HepG2 (cell line): ENCODE measurements around the gene SBSN. TPM values are rescaled to one million over a fixed set of nuclear protein-coding genes. Genes with fewer than 3 reads are reported as not detected.

Source experiments
- ATAC-seq: fragments of 200-7000 bp; cut with Tn5 transposase; 3 replicates; pipeline ENCODE4 v1.9.1; 2020; ENCODE audit warnings: mild to moderate bottlenecking, moderate library complexity
- BruUV-seq: library from RNA; stranded (reverse); fragments of 400-500 nt; replicated peaks from 2 replicates; lab custom pipeline; 2021; lab: Mats Ljungman, UMichigan
- CTCF ChIA-PET: fragments of 300-600 bp; formaldehyde crosslinking; extraction: SDS; loops from one replicate; lab custom pipeline; 2021; ENCODE audit warnings: low total read pairs, inconsistent platforms, low intra/inter-chr PET ratio; lab: Yijun Ruan, JAX
- POLR2A ChIA-PET: fragments of 350-600 bp; sonication (Branson Sonifier 250); formaldehyde crosslinking; loops from one replicate; lab custom pipeline; 2020; ENCODE audit warnings: antibody characterized with exemption, inconsistent platforms; lab: Yijun Ruan, JAX
- DNase-seq: peaks from one replicate; pipeline ENCODE4 v3.0.0-alpha.2; 2015; ENCODE audit warnings: low spot score
- FAIRE-seq: peaks from 3 replicates; lab custom pipeline; 2011; peaks lifted over from hg19 to GRCh38; lab: Jason Lieb, UNC
- H2AFZ ChIP-seq: one replicate; pipeline ENCODE4 v1.6.1; 2011; ENCODE audit warnings: low read length, inconsistent platforms
- H3K27ac ChIP-seq: fragments of 300-600 bp; 3 replicates; pipeline ENCODE4 v1.8.0; 2011; ENCODE audit warnings: mixed run types, mild to moderate bottlenecking, mixed read lengths, low read length, inconsistent platforms; ENCODE audit not compliant: insufficient read depth; ENCODE audit errors: extremely low read length
- H3K27me3 ChIP-seq, 2 experiments: fragments of 200-600 bp in 1 of 2; 2 replicates in 1 of 2; 3 replicates in 1 of 2; pipeline versions ENCODE4 v1.6.0 to v1.8.0; 2011; ENCODE audit warnings: low read length in 2 of 2, mild to moderate bottlenecking in 2 of 2, moderate library complexity in 2 of 2, inconsistent platforms in 1 of 2; ENCODE audit not compliant: insufficient read depth in 2 of 2, control insufficient read depth in 1 of 2
- H3K36me3 ChIP-seq, 2 experiments: fragments of 200-600 bp in 1 of 2; replicated peaks in 1 of 2; 2 replicates in 1 of 2; 3 replicates in 1 of 2; pipeline versions ENCODE4 v1.5.1 to v1.8.0; 2011; ENCODE audit warnings: low read length in 2 of 2, inconsistent platforms in 1 of 2; ENCODE audit not compliant: insufficient read depth in 2 of 2, control insufficient read depth in 1 of 2
- H3K4me1 ChIP-seq: 2 replicates; pipeline ENCODE4 v1.5.1; 2012; ENCODE audit warnings: low read length, inconsistent platforms; ENCODE audit not compliant: insufficient read depth
- H3K4me2 ChIP-seq: 2 replicates; pipeline ENCODE4 v1.6.0; 2011; ENCODE audit warnings: low read depth, low read length, inconsistent platforms
- H3K4me3 ChIP-seq, 3 experiments: fragments of 200-600 bp in 1 of 3; sonication (generic), shearing (Covaris generic) in 1 of 3; replicated peaks in 1 of 3; 2 replicates each; pipeline ENCODE4 v1.5.1; 2011 to 2016; ENCODE audit warnings: low read length in 3 of 3, inconsistent platforms in 2 of 3, low read depth in 2 of 3, mild to moderate bottlenecking in 2 of 3, control low read depth in 1 of 3, mixed read lengths in 1 of 3; ENCODE audit not compliant: insufficient read depth in 1 of 3
- H3K79me2 ChIP-seq: one replicate; pipeline ENCODE4 v1.6.1; 2011; ENCODE audit warnings: low read length, inconsistent platforms; ENCODE audit not compliant: insufficient read depth
- H3K9ac ChIP-seq: 2 replicates; pipeline ENCODE4 v1.6.0; 2011; ENCODE audit warnings: mild to moderate bottlenecking, low read depth, low read length, inconsistent platforms; ENCODE audit not compliant: insufficient read depth
- H3K9me3 ChIP-seq: 2 replicates; pipeline ENCODE4 v1.5.1; 2012; ENCODE audit warnings: mild to moderate bottlenecking, low read length
- H4K20me1 ChIP-seq: 2 replicates; pipeline ENCODE4 v1.6.0; 2011; ENCODE audit warnings: inconsistent platforms, mild to moderate bottlenecking, low read length, moderate library complexity; ENCODE audit not compliant: insufficient read depth
- GMEB2 ChIP-seq: IDR thresholded peaks from 2 replicates; pipeline ENCODE4 v1.6.1; 2016; ENCODE audit warnings: missing biosample characterization, missing genetic modification reagents, low read depth
- HOXD1 ChIP-seq: sonication (generic); formaldehyde crosslinking; IDR thresholded peaks from 2 replicates; pipeline ENCODE4 v1.5.0; 2020; ENCODE audit warnings: missing genetic modification reagents
- ISL2 ChIP-seq: sonication (generic); formaldehyde crosslinking; IDR thresholded peaks from 2 replicates; pipeline ENCODE4 v1.5.0; 2020; ENCODE audit warnings: missing genetic modification reagents
- MBNL3 ChIP-seq: fragments of 250-450 bp; sonication (Bioruptor Pico); conservative IDR thresholded peaks from 2 replicates; pipeline ENCODE4 v1.8.0; 2022; ENCODE audit warnings: mild to moderate bottlenecking, inconsistent platforms
- MEIS2 ChIP-seq: sonication (generic); formaldehyde crosslinking; IDR thresholded peaks from 2 replicates; pipeline ENCODE4 v1.9.0; 2021; ENCODE audit warnings: mild to moderate bottlenecking, missing genetic modification reagents
- RBFOX2 ChIP-seq: fragments of 200-400 bp; formaldehyde crosslinking; IDR thresholded peaks from 2 replicates; pipeline ENCODE4 v1.6.1; 2017; ENCODE audit warnings: low read depth, mild to moderate bottlenecking, low read length
- REST ChIP-seq, 2 experiments: IDR thresholded peaks; 2 replicates each; pipeline ENCODE4 v1.6.1; 2011 to 2012; ENCODE audit warnings: low read length in 2 of 2, borderline replicate concordance in 1 of 2, low read depth in 1 of 2, mild to moderate bottlenecking in 1 of 2, moderate library complexity in 1 of 2
- TOE1 ChIP-seq: sonication (generic); formaldehyde crosslinking; IDR thresholded peaks from 2 replicates; pipeline ENCODE4 v1.4.0; 2020; ENCODE audit warnings: mild to moderate bottlenecking, missing genetic modification reagents
- ZHX2 ChIP-seq, 2 experiments: sonication (generic) in 1 of 2; formaldehyde crosslinking in 1 of 2; IDR thresholded peaks; 2 replicates each; pipeline versions ENCODE4 v1.6.1 to v1.9.0; 2014 to 2022; ENCODE audit warnings: antibody characterized with exemption in 1 of 2, borderline replicate concordance in 1 of 2, inconsistent platforms in 1 of 2, low read depth in 1 of 2, missing genetic modification reagents in 1 of 2
- ZNF614 ChIP-seq: IDR thresholded peaks from 2 replicates; pipeline ENCODE4 v1.6.1; 2018; ENCODE audit warnings: missing biosample characterization, missing genetic modification reagents, inconsistent platforms, borderline replicate concordance
- WGBS: methylation state at CpG from one replicate; pipeline ENCODE4 v1.1.6; 2017; ENCODE audit warnings: low lambda C conversion rate; 5-methylcytosine and 5-hydroxymethylcytosine counted together
- in situ Hi-C: cut with HindIII; loops from 2 replicates; pipeline ENCODE4 v1.10.0; 2017; ENCODE audit warnings: low pct_unique_long_range_greater_than_20kb; ENCODE audit not compliant: extremely low pct_ligation_motif_present
- intact Hi-C: fragments of 100-400 bp; cut with micrococcal nuclease; formaldehyde crosslinking; loops from one replicate; pipeline ENCODE4 v1.10.0; 2022; ENCODE audit not compliant: unreplicated experiment
- polyA plus RNA-seq, 8 experiments: library from polyadenylated mRNA; depleted of rRNA in 3 of 8; stranded (reverse) in 7 of 8; unstranded in 1 of 8; fragments of >200 nt; fragmentation: Illumina TruSeq in 4 of 8; extraction: Trizol in 4 of 8; gene quantifications; 2 replicates each; pipeline versions ENCODE4 v1.2.1 to v1.2.3, GENCODE V29; 2011 to 2016; ENCODE audit warnings: low read depth in 4 of 8, missing spikeins in 1 of 8, mixed read lengths in 1 of 8; ENCODE audit not compliant: insufficient read depth in 1 of 8
- total RNA-seq, 5 experiments: library from RNA; depleted of rRNA; stranded (reverse); fragments of >200 nt; fragmentation: Illumina TruSeq; extraction: Trizol; gene quantifications; 2 replicates each; pipeline ENCODE4 v1.2.3, GENCODE V29; 2016; ENCODE audit warnings: low read depth in 1 of 5

Gene SBSN
- total and polyA plus RNA-seq, 2 of the 13 experiments (the other 11 are each of a cell fraction or from before 2014, with no cell fraction given): not detected

- no peak for TF ChIP-seq HOXD1
- no peak for TF ChIP-seq ZNF614 (CRISPR knock-in tag)
- peak; percentile 51 for TF ChIP-seq ISL2 (CRISPR knock-in tag)
Observed at GRCh38 chr19:35486268-35486708, 41.8 kb downstream of the SBSN start (continued).

- in situ Hi-C loops (no loop called here), intact Hi-C loops (no loop called here)
- peaks cover 40% of the 10 kb centered on the region for H3K4me1 ChIP-seq
- no peaks in the 10 kb centered on the region for H3K79me2 ChIP-seq
- no peak overlapping the region for H3K4me2 ChIP-seq
- ChIA-PET POLR2A (no interaction called here), CTCF (no interaction called here)
- no peak overlapping the region for H3K9ac ChIP-seq
- no peaks in the 10 kb centered on the region for H4K20me1 ChIP-seq
- H3K4me3 ChIP-seq: no peak overlapping the region
- no peaks in the 10 kb centered on the region for H3K36me3 ChIP-seq
- no peak overlapping the region for H3K27ac ChIP-seq
- ATAC-seq: no peak
- no TSS peak for BruUV-seq
- H3K9me3 ChIP-seq: no peaks in the 10 kb centered on the region
- WGBS: 80% methylated on average over 7 of the region's 7 CpGs
- H3K27me3 ChIP-seq: no peaks in the 10 kb centered on the region
- FAIRE-seq: no peak
- no peak for DNase-seq
- H2AFZ ChIP-seq: no peak overlapping the region
- TF ChIP-seq TOE1 (CRISPR knock-in tag): no peak
- no peak for TF ChIP-seq GMEB2 (CRISPR knock-in tag)
- no peak for TF ChIP-seq MBNL3 (CRISPR knock-in tag)
- no peak for TF ChIP-seq RBFOX2
- TF ChIP-seq MEIS2 (CRISPR knock-in tag): no peak
- no peak for TF ChIP-seq REST (IDR thresholded peaks at IDR 0.05; ENCODE audit: borderline replicate concordance in 1 of 2, low read depth in 1 of 2, low read length in 2 of 2)
- no peak for TF ChIP-seq ZHX2 (IDR thresholded peaks at IDR 0.05; ENCODE audit: low read depth)
- no peak for TF ChIP-seq ZHX2 (CRISPR knock-in tag; IDR thresholded peaks at IDR 0.05; ENCODE audit: borderline replicate concordance)
Observed at GRCh38 chr19:35484252-35485036, 43.7 kb downstream of the SBSN start.
